H1 (cell line): ENCODE results near the gene FAM50B. TPM values are rescaled to one million over a fixed set of nuclear protein-coding genes. Genes with fewer than 3 reads are reported as not detected.

ENCODE experiments used
- polyA plus RNA-seq, 7 experiments: library from polyadenylated mRNA; depleted of rRNA in 3 of 7; stranded (reverse) in 5 of 7; unstranded in 2 of 7; fragments of >200 nt in 5 of 7; fragments of 200-250 nt in 2 of 7; gene quantifications; 1 replicate in 5 of 7; 2 replicates in 1 of 7; 4 replicates in 1 of 7; pipeline versions ENCODE4 v1.2.1 to v1.2.3, GENCODE V29; 2011 to 2013; ENCODE audit warnings: missing spikeins in 2 of 7, mixed read lengths in 2 of 7
- total RNA-seq: library from RNA; stranded (reverse); fragmentation: NEBNext Ultra II Directional; extraction: Animal tissue kit (Norgen Biotek cat#: 25700); gene quantifications from 2 replicates; pipeline ENCODE4 v1.2.1, GENCODE V29; 2021

The FAM50B gene
- total and polyA plus RNA-seq, 2 of the 8 experiments (the other 6 are each of a cell fraction or from before 2014, with no cell fraction given): 3.1 to 3.2 TPM

Other genes starting within 250 kb of the FAM50B start
- gene PXDC1, start 97.7 kb upstream of the FAM50B start, total RNA-seq: 1.7 TPM in 2 replicates
- 2.0 and 2.1 TPM in 2 replicates for gene PXDC1, start 97.7 kb upstream of the FAM50B start, polyA plus RNA-seq (2011; rRNA removed)
- gene FAM217A, start 229.8 kb downstream of the FAM50B start, total RNA-seq: not detected in 2 replicates
- 0.03 TPM in 1 of 2 replicates, not detected in the other for gene FAM217A, start 229.8 kb downstream of the FAM50B start, polyA plus RNA-seq (2011; rRNA removed)